Measurements from ENCODE around the gene C2orf81.
A peak's percentile ranks its signal among the peaks of the same experiment; 100 is the strongest.
"Not testable (repeated sequence)": the region's sequence is repeated elsewhere in the genome, so short reads cannot be mapped to it uniquely, and the experiment has no call there.

The C2orf81 gene

DNA sequence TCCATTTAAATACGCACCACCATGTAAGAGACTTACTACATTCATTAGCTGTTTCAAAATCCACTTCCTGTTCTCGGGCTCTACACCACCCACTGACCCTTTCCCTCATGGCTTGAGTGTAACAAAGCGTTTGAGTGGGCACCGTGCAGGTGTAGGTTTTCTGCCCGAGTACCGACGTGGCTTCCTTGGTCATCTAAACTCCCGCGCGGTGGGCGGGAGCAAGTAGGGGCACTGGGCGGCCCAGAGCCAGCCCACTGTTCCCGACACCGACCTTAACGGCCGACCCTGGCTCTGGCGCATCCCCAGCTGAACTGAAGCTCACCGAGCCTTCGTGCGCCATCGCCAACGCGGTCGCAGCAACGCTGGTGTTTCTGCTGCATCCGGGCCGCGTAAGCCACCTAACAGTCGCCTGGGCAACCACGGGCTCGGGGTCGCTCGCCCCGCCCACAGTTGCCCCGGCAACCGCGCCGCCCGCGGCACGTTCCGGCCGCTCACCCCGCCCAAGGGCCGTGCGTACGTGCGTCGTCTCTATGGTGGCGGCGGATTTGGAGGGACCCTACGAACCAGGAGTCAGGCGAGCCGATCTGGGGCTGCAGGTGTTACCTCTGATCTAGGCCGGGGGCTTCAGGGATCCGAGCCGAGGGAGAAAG is at the start of gene C2orf81, which contains the start of gene WDR54:
Gene C2orf81 (minus strand): TSS at position 399 of the 650 bp plus-strand sequence. CDS start 59 bp downstream, at position 340.
Gene WDR54 (plus strand): TSS at position 510 of the 650 bp plus-strand sequence. CDS start 424 bp downstream, outside the sequence.
- Histone ChIP-seq H3K4me1 (ENCODE audit: low read depth, poor library complexity, severe bottlenecking) (peaks cover 14% of the 10 kb centered on the region), H3K27me3 (ENCODE audit: insufficient read depth, low read depth) (no peaks in the 10 kb centered on the region), H3K27ac (peak within 1 kb of the TSS; percentile 70), H3K36me3 (ENCODE audit: insufficient read depth) (no peaks in the 10 kb centered on the region), H4K20me1 (ENCODE audit: insufficient read depth) (no peaks in the 10 kb centered on the region), H2AFZ (ENCODE audit: low read depth) (peak within 1 kb of the TSS; percentile 87), H3K79me2 (ENCODE audit: insufficient read depth, low read depth) (no peaks in the 10 kb centered on the region), H3K9ac (peak within 1 kb of the TSS; percentile 71), H3K4me3 (IDR thresholded peaks at IDR 0.05; ENCODE audit: insufficient read depth, low read depth, low read length) (peak within 1 kb of the TSS; percentile 51), H3K4me2 (peak within 1 kb of the TSS; percentile 81)
- TF ChIP-seq, protein P1, sequence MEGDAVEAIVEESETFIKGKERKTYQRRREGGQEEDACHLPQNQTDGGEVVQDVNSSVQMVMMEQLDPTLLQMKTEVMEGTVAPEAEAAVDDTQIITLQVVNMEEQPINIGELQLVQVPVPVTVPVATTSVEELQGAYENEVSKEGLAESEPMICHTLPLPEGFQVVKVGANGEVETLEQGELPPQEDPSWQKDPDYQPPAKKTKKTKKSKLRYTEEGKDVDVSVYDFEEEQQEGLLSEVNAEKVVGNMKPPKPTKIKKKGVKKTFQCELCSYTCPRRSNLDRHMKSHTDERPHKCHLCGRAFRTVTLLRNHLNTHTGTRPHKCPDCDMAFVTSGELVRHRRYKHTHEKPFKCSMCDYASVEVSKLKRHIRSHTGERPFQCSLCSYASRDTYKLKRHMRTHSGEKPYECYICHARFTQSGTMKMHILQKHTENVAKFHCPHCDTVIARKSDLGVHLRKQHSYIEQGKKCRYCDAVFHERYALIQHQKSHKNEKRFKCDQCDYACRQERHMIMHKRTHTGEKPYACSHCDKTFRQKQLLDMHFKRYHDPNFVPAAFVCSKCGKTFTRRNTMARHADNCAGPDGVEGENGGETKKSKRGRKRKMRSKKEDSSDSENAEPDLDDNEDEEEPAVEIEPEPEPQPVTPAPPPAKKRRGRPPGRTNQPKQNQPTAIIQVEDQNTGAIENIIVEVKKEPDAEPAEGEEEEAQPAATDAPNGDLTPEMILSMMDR (conservative IDR thresholded peaks at IDR 0.05; ENCODE audit: low read depth, low read length) = no peak

DNA sequence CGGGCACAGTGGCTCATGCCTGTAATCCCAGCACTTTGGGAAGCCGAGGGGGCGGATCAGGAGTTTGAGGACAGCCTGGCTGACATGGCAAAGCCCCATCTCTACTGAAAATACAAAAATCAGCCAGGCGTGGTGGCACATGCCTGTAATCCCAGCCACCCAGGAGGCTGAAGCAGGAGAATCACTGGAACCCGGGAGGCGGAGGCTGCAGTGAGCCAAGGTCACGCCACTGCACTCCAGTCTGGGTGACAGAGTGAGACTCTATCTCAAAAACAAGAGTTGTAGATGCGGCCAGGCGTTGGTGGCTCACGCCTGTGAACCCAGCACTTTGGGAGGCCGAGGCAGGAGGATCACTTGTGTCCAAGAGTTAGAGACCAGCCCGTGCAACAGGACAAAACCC is 49.3 kb upstream of the C2orf81 start:
- H2AFZ ChIP-seq (ENCODE audit: low read depth); H3K27ac ChIP-seq; H3K9ac ChIP-seq; H3K4me3 ChIP-seq (IDR thresholded peaks at IDR 0.05; ENCODE audit: insufficient read depth, low read depth, low read length); H3K36me3 ChIP-seq (ENCODE audit: insufficient read depth); H3K79me2 ChIP-seq (ENCODE audit: insufficient read depth, low read depth); H3K27me3 ChIP-seq (ENCODE audit: insufficient read depth, low read depth); H4K20me1 ChIP-seq (ENCODE audit: insufficient read depth): not testable (repeated sequence)
- Histone ChIP-seq H3K4me1 (ENCODE audit: low read depth, poor library complexity, severe bottlenecking) (peaks cover 31% of the 10 kb centered on the region), H3K4me2 (peak overlapping the region; percentile 72; the same call in 1 of the 2 replicates)

DNA sequence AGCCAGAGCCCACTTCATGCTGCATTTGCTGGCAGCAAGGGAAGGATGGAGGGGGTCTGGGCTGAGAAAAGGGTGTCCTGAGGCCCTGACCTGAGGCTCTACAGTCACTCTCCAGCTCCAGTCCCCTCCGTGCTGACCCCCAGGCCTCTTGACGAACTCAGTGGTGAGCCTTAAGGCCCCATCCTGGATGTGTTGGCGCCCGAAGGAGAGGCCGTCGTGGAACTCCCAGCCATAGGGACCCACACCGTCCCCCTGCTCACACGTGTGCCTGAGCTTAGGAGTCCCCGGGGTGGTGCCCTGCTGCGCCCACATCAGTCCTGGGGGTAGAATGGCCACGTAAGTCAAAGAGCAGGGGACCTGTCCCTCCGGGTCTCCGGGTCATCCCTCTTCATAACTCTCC is 43.0 kb upstream of the C2orf81 start:
- peak overlapping the region; percentile 95 for H2AFZ ChIP-seq (ENCODE audit: low read depth)
- TF ChIP-seq, protein P1 (conservative IDR thresholded peaks at IDR 0.05; ENCODE audit: low read depth, low read length) = no peak
- H3K79me2 ChIP-seq (ENCODE audit: insufficient read depth, low read depth) = peaks cover 19% of the 10 kb centered on the region
- H3K4me1 ChIP-seq (ENCODE audit: low read depth, poor library complexity, severe bottlenecking) = peaks cover 15% of the 10 kb centered on the region
- H3K27ac ChIP-seq = no peak overlapping the region
- H3K9ac ChIP-seq = peak overlapping the region; percentile 80
- H3K4me2 ChIP-seq = peak overlapping the region; percentile 92
- no peaks in the 10 kb centered on the region for H3K27me3 ChIP-seq (ENCODE audit: insufficient read depth, low read depth)
- no peak overlapping the region for H3K4me3 ChIP-seq (IDR thresholded peaks at IDR 0.05; ENCODE audit: insufficient read depth, low read depth, low read length)
- H3K36me3 ChIP-seq (ENCODE audit: insufficient read depth) = no peaks in the 10 kb centered on the region
- H4K20me1 ChIP-seq (ENCODE audit: insufficient read depth) = no peaks in the 10 kb centered on the region

DNA sequence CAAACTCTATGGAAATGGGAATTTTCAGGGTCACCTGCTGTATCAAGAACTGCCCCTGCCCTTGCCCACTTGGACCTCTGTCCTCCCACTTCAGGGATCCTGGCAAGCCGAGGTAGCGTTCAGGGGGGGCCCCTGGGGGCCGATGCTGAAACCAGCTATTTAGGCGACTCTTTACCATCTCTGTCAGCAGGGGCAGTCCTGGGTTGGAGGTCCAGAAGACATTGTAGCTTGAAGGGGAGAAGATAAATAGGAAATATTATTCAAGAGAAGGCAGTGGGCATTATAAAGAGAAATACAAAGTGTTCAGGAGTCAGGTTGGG is 41.3 kb upstream of the C2orf81 start:
- Histone ChIP-seq H3K4me1 (ENCODE audit: low read depth, poor library complexity, severe bottlenecking) (peaks cover 17% of the 10 kb centered on the region), H3K4me3 (IDR thresholded peaks at IDR 0.05; ENCODE audit: insufficient read depth, low read depth, low read length) (no peak overlapping the region), H2AFZ (ENCODE audit: low read depth) (no peak overlapping the region), H3K9ac (no peak overlapping the region), H3K27ac (no peak overlapping the region), H3K79me2 (ENCODE audit: insufficient read depth, low read depth) (peaks cover 19% of the 10 kb centered on the region), H3K36me3 (ENCODE audit: insufficient read depth) (no peaks in the 10 kb centered on the region), H3K27me3 (ENCODE audit: insufficient read depth, low read depth) (no peaks in the 10 kb centered on the region), H4K20me1 (ENCODE audit: insufficient read depth) (no peaks in the 10 kb centered on the region), H3K4me2 (no peak overlapping the region)
- TF ChIP-seq, protein P1 (conservative IDR thresholded peaks at IDR 0.05; ENCODE audit: low read depth, low read length) = no peak

DNA sequence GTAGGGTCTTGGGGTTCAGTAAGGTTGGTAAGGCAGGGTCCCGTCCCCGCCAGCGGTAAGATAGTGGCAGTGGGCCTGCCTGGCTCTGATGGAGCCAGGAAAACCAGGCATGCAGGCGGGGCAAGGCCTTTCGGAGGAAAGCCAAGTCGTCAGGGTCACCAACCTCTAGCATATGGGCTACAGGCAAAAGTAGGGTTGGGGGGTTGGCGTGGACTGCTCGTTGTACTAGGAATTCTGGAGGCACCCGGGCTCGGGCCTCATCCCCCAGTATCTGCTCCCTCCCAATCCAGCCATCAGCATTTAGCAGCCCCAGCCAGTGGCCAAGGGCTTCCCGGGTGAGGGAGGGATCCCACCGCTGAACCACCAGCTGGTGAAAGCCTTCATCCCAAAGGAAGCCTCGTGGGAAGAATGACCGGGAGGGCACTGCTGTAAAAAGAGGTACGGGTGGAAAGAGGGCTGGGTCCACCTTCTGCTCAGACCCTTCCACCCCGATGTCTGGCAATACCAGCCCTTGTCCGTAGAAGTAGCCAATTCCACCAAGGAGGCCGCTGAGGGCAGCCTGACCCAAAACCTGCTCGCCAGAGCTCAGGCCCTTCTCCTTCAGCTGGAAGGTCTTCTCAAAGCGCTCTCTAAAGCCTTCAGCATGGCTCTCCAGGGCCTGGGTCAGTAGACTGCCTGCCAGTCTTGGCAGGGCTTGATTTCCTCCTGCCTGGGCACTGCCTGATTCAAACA is 40.8 kb upstream of the C2orf81 start:
- H3K79me2 ChIP-seq (ENCODE audit: insufficient read depth, low read depth) = peaks cover 19% of the 10 kb centered on the region
- H3K27ac ChIP-seq = no peak overlapping the region
- no peak overlapping the region for H3K4me2 ChIP-seq
- no peak overlapping the region for H2AFZ ChIP-seq (ENCODE audit: low read depth)
- no peak overlapping the region for H3K9ac ChIP-seq
- H4K20me1 ChIP-seq (ENCODE audit: insufficient read depth) = no peaks in the 10 kb centered on the region
- no peak overlapping the region for H3K4me3 ChIP-seq (IDR thresholded peaks at IDR 0.05; ENCODE audit: insufficient read depth, low read depth, low read length)
- H3K27me3 ChIP-seq (ENCODE audit: insufficient read depth, low read depth) = no peaks in the 10 kb centered on the region
- H3K36me3 ChIP-seq (ENCODE audit: insufficient read depth) = no peaks in the 10 kb centered on the region
- TF ChIP-seq, protein P1 (conservative IDR thresholded peaks at IDR 0.05; ENCODE audit: low read depth, low read length) = no peak
- H3K4me1 ChIP-seq (ENCODE audit: low read depth, poor library complexity, severe bottlenecking) = peaks cover 17% of the 10 kb centered on the region
